GM21825 (cell line): ENCODE data around the gene OXCT1.
"Not testable (repeated sequence)": the region's sequence is repeated elsewhere in the genome, so short reads cannot be mapped to it uniquely, and the experiment has no call there.

Experiments used
- ATAC-seq: cut with Tn5 transposase; IDR thresholded peaks from one replicate; pipeline ENCODE4 v1.9.1; 2021; ENCODE audit warnings: mild to moderate bottlenecking, moderate library complexity; ENCODE audit not compliant: unreplicated experiment

The OXCT1 gene

DNA sequence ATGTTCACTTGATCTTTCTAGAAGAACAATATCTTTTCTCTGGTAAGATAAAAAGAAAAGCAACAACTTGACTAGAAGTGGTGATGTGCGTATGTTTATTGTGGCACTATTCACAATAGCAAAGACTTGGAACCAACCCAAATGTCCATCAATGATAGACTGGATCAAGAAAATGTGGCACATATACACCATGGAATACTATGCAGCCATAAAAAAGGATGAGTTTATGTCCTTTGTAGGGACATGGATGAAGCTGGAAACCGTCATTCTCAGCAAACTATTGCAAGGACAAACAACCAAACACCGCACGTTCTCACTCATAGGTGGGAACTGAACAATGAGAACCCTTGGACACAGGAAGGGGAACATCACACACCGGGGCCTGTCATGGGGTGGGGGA, 140.8 kb downstream of the OXCT1 start:
- ATAC-seq = not testable (repeated sequence)

DNA sequence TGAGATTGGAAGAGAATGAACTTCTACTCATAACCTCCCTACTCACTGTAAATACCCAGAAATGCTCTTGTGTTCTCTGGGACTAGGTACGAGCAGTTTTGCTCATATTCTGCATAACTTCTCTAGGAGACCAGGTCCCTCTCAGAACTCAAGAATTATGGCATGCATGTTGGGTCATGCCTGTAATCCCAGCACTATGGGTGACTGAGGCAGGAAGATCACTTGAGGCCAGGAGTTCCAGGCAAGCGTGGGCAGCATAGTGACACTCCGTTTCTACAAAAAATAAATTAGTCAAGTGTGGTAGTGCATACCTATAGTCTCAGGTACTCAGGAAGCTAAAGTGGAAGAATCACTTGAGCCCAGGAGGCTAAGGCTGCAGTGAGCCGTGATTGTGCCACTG, 141.9 kb downstream of the OXCT1 start:
- ATAC-seq = no peak

GRCh38 chr5:41722359-41722950, 147.8 kb downstream of the OXCT1 start:
- ATAC-seq = no peak

GRCh38 chr5:41721516-41721915, 148.7 kb downstream of the OXCT1 start:
- ATAC-seq = no peak

DNA sequence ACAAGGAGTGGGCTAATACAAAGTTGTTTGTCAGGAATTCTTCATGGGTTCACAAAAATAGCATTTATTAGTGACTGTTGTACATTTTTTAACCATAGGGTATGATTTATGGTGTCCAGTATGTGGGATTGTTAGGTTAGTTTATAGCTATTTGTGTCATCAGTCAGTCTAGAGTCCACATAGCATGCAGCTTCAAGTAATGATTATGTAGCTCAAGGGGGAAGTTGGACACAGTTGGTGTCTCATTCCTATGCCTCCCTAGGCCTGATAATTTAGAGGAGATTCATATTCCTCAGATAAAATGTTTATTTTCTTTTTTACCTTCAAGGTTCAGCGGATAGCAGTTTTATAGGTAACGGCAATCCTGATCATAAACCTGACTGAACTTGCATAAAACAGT, 153.8 kb downstream of the OXCT1 start:
- ATAC-seq = no peak

DNA sequence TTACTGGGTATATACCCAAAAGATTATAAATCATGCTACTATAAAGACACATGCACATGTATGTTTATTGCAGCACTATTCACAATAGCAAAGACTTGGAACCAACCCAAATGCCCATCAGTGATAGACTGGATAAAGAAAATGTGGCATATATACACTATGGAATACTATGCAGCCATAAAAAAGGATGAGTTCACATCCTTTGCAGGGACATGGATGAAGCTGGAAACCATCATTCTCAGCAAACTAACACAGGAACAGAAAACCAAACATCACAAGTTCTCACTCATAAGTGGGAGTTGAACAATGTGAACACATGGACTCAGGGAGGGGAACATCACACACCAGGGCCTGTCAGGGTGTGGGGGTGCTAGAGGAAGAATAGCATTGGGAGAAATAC, 155.8 kb downstream of the OXCT1 start:
- ATAC-seq = not testable (repeated sequence)

DNA sequence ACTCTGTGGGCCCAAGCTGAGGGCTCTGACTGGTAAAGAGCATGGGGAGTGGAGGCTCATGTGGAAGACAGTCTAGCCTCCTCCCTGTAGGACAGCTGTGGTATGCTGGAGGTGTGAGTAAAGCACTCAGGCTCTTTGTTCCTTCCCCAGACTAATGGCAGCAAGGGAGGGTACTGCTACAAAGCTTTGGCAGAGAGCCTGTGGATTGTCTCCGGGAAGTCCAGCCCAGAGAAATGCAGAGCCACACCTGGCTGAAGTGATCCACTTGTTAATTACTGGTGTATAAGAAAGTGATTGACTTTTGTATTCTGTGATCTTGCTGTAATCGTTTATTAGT, 161.7 kb downstream of the OXCT1 start:
- no peak for ATAC-seq

DNA sequence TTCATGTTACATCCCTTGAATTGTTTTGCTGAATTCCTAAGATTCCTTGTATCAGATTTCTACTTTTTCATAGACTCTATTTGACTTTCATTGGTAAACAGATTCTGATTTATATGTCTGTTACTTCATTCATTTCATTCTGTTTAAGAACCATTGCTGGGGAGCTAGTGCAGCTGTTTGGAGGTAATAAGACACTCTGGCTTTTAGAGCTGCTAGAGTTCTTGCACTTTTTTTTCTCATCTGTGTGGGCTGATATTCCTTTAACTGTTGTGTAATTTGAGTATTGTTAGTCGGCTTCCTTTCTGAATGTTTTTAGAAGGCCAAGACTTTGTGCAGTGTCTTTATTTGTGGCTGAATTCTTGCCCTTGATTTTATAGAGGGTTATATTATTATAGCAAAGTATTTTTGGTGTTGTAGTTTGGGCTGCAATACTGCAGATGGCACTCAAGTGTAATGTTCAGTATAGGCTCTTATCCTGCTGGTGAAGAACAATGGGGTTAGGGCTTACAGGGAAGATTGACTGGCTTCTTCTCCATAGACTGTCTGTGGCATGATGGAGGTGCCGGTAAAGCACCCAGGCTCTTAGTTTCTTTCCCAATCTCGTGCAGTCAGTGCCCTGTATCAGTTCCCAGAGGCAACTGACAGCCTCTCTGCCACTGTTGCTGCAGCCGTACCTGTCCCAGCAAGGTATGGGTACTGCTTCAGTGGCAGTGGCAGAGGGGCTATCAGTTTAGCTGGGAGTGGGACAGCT, 162.2 kb downstream of the OXCT1 start:
- ATAC-seq = no peak

GRCh38 chr5:41695920-41696582, 174.2 kb downstream of the OXCT1 start:
- no peak for ATAC-seq

GRCh38 chr5:41686767-41687166, 183.5 kb downstream of the OXCT1 start:
- ATAC-seq = no peak

DNA sequence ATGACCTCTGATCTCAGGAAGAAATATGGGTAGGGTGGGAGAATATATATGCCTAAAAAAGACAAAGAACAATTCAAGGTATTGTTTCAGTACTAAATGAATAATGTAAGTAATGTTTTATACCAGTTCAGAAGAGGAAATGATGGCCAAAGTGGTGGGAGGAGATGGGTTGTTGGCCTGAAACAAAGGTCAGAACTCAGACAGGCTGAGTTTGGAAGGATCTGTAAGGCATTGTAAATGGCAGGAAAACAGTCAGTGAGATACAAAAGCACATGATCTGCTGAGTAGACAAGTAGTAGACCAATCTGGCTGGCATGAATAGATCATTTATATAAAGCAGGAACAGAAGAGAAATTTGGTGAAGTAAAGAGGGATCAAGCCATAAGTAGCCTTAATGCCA, 184.0 kb downstream of the OXCT1 start:
- ATAC-seq = no peak

GRCh38 chr5:41683181-41683580, 187.0 kb downstream of the OXCT1 start:
- peak; percentile 75 for ATAC-seq

DNA sequence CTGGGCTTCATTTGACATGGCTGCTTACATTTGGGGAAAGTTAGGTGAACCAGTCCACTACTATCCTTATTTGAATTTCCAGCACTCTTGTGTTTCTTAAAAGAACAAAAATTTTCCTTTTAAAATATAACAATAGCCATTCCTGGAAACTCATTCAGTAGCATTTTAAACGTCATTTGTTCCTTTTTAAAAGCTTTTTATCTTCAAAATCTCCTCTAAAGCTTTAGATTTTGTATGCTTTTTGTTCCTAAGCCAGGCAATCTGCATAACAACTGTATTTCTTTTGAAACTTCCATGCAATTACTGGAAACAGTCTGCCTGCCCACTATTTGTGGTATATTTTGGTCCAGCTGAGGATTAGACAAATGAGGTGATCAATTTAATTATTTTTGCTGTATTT, 187.6 kb downstream of the OXCT1 start:
- ATAC-seq = no peak

DNA sequence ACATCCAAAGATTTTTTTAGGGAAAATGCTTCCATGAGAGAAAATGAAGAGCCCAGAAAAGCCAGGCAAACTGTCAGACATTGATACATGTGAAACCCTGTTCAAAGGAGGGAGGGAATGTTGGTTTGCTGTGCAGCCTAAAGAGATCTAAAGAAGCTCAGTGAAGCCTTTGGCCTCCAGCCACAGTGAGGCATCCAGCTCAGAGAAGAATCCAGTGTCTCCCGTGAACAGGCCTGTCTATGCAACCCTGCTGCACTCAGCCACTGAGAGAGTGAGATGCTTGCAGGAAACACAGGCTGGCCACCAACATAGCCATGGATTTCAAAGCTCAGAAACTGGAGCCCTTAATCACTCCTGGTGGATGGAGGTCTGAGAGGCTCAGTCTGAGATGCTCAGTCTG, 188.4 kb downstream of the OXCT1 start:
- no peak for ATAC-seq
